Head of caudate nucleus (tissue), 42 donors: ENCODE data around the gene SEMA3B.
"Not testable (repeated sequence)": the region's sequence is repeated elsewhere in the genome, so short reads cannot be mapped to it uniquely, and the experiment has no call there.

Experiments
- DNase-seq, 42 donors: peaks; one replicate each; pipeline versions ENCODE4 v3.0.0 to v3.0.0-alpha.2; 2020 to 2021; ENCODE audit warnings: mixed read lengths in 7 of 42
- intact Hi-C: fragments of 100-400 bp; cut with DNase I; formaldehyde crosslinking; loops from one replicate; pipeline ENCODE4 v1.15.0; 2022

The SEMA3B gene

GRCh38 chr3:50268703-50269451 is at the start of gene SEMA3B:
Gene SEMA3B, plus strand, starts transcription at chr3:50269147. Its CDS starts 94 bp downstream, at chr3:50269241.
- intact Hi-C loops, result no loop called here
- peak in 34 of 42 donors; percentile 42 to 84 (median 66) for DNase-seq

GRCh38 chr3:50219285-50219684 is 49.7 kb upstream of the SEMA3B start:
- DNase-seq, result no peak
- intact Hi-C loops, result no loop called here

GRCh38 chr3:50220109-50220508 is 48.8 kb upstream of the SEMA3B start:
- intact Hi-C loops, result loop anchor here (10.0 kb wide), 1 partner anchor 105 kb away; the partner anchor contains the start of genes HYAL2 and TUSC2
- peak in 5 of 42 donors; percentile 34 to 64 (median 36) for DNase-seq

- intact Hi-C loops, result loop anchor here (10.0 kb wide), 1 partner anchor 104 kb away; the partner anchor contains the start of genes HYAL2 and TUSC2
- no peak for DNase-seq
Observed at GRCh38 chr3:50221051-50221410, 47.9 kb upstream of the SEMA3B start.

GRCh38 chr3:50221411-50222168 is 47.4 kb upstream of the SEMA3B start:
- intact Hi-C loops, result loop anchor here (10.0 kb wide), 1 partner anchor 103 kb away; the partner anchor contains the start of genes HYAL2 and TUSC2
- peak in 14 of 42 donors; percentile 24 to 63 (median 44) for DNase-seq

GRCh38 chr3:50222169-50222528 is 46.8 kb upstream of the SEMA3B start:
- DNase-seq, result no peak
- intact Hi-C loops, result loop anchor here (10.0 kb wide), 1 partner anchor 103 kb away; the partner anchor contains the start of genes HYAL2 and TUSC2

- intact Hi-C loops, result loop anchor here (10.0 kb wide), 1 partner anchor 100 kb away; the partner anchor contains the start of genes HYAL2 and TUSC2
- DNase-seq, result no peak
Observed at GRCh38 chr3:50224639-50225038, 44.3 kb upstream of the SEMA3B start.

GRCh38 chr3:50226888-50227389 is 42.0 kb upstream of the SEMA3B start:
- intact Hi-C loops, result loop anchor here (2.0 to 10.0 kb wide), 3 partner anchors 34 to 98 kb away; partner anchors contain the start of genes HYAL2 and TUSC2
- peak in 23 of 42 donors; percentile 38 to 79 (median 54) for DNase-seq

GRCh38 chr3:50227390-50228183 is 41.4 kb upstream of the SEMA3B start:
- intact Hi-C loops, result loop anchor here (2.0 to 10.0 kb wide), 3 partner anchors 35 to 97 kb away; partner anchors contain the start of genes HYAL2 and TUSC2
- DNase-seq, result peak; percentile 68 to 96 (median 90)

- intact Hi-C loops, result loop anchor here (10.0 kb wide), 1 partner anchor 97 kb away; the partner anchor contains the start of genes HYAL2 and TUSC2
- not testable (repeated sequence) for DNase-seq
Observed at GRCh38 chr3:50228184-50228763, 40.7 kb upstream of the SEMA3B start.

GRCh38 chr3:50229490-50229889 is 39.5 kb upstream of the SEMA3B start:
- no peak for DNase-seq
- intact Hi-C loops, result loop anchor here (10.0 kb wide), 1 partner anchor 95 kb away; the partner anchor contains the start of genes HYAL2 and TUSC2

GRCh38 chr3:50230104-50230793 is 38.7 kb upstream of the SEMA3B start:
- intact Hi-C loops, result no loop called here
- peak in 2 of 42 donors; percentile 15 to 31 for DNase-seq

GRCh38 chr3:50230794-50231125 is 38.2 kb upstream of the SEMA3B start:
- intact Hi-C loops, result no loop called here
- peak in 1 of 42 donors; percentile 67 for DNase-seq

- intact Hi-C loops, result no loop called here
- no peak for DNase-seq
Observed at GRCh38 chr3:50231581-50231980, 37.4 kb upstream of the SEMA3B start.

GRCh38 chr3:50232303-50232702 is 36.6 kb upstream of the SEMA3B start:
- no peak for DNase-seq

GRCh38 chr3:50233176-50233575 is 35.8 kb upstream of the SEMA3B start:
- DNase-seq, result no peak
- intact Hi-C loops, result no loop called here

More at GRCh38 chr3:50232303-50232702, 36.6 kb upstream of the SEMA3B start:
- intact Hi-C loops, result no loop called here

- intact Hi-C loops, result no loop called here
- peak; percentile 94 to 100 (median 99) for DNase-seq
Observed at GRCh38 chr3:50235716-50236483, 33.0 kb upstream of the SEMA3B start, which contains the start of gene GNAI2. Gene GNAI2, plus strand, starts transcription at chr3:50236204. Its CDS starts 132 bp downstream, at chr3:50236336.
